Measurements from ENCODE around the gene GEMIN7. TPM values are rescaled to one million over a fixed set of nuclear protein-coding genes. Genes with fewer than 3 reads are reported as not detected.

The GEMIN7 gene
- total RNA-seq, 1 donor from 2014 or later, result 30.8 TPM

DNA sequence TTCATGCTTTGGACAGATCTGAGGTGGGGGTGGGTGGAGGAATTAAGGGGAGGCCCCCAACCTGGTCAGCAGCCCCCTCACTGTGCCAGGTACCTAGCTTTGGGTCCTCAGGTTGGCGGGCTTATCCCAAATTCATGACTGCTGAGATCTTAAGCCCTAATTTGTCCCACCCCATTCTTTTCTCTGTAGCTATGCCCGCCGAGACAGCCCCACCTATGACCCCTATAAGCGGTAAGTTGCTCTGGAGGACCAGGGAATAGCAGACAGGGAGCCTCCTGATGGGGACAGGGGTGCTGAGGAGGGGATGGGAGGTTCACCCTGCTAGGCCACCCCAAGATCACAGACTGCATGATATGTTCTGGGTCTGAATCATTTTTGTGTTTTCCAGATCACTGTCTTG lies 17.1 kb upstream of the GEMIN7 start:
- Mint-ChIP-seq H3K36me3 (ENCODE audit: low read depth, unreplicated experiment) (peaks cover 46% of the 10 kb centered on the region), H3K27me3 (ENCODE audit: unreplicated experiment) (peaks cover 4% of the 10 kb centered on the region), H3K4me1 (ENCODE audit: unreplicated experiment) (peaks cover 6% of the 10 kb centered on the region), H3K9me3 (ENCODE audit: unreplicated experiment) (no peaks in the 10 kb centered on the region), H3K4me3 (ENCODE audit: unreplicated experiment) (no peak overlapping the region), H3K27ac (ENCODE audit: unreplicated experiment) (no peak overlapping the region)
- DNase-seq (ENCODE audit: low spot score), result no peak
- no peak for TF ChIP-seq CTCF (IDR thresholded peaks at IDR 0.05; ENCODE audit: unreplicated experiment)

DNA sequence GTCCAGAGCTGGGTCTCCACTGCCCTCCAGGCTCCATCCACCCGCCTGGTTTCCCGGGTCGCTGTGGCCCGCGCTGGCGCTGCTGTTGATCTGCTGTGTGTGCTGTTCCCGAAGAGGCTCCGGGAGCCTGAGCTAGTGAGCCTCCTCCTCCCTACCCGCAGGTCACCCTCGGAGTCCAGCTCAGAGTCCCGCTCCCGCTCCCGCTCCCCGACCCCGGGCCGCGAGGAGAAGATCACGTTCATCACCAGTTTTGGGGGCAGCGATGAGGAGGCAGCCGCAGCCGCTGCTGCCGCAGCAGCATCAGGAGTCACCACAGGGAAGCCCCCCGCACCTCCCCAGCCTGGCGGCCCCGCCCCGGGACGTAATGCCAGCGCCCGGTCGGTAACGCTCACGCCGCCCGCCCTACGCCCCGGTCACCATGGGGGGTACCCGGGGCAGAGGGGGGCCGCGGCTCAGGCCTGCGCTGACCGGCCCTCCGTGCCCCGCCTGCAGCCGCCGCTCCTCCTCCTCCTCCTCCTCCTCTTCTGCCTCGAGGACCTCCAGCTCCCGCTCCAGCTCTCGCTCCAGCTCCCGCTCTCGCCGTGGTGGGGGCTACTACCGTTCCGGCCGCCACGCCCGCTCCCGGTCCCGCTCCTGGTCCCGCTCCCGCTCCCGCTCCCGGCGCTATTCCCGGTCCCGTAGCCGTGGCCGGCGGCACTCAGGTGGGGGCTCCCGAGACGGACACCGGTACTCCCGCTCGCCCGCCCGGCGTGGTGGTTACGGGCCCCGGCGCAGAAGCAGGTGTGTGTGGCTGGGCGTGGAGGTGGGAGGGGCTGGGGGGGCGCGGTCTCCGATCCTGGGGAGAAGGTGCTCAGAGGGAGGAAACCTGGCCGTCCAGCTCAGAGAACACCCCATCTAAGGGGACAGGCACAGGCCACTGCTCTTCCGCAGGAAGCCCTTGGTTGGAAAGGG lies 14.9 kb upstream of the GEMIN7 start:
- peaks cover 3% of the 10 kb centered on the region for H3K4me1 Mint-ChIP-seq (ENCODE audit: unreplicated experiment)
- no peak for TF ChIP-seq CTCF (IDR thresholded peaks at IDR 0.05; ENCODE audit: unreplicated experiment)
- H3K36me3 Mint-ChIP-seq (ENCODE audit: low read depth, unreplicated experiment), result peaks cover 34% of the 10 kb centered on the region
- peak overlapping the region; percentile 24 for H3K27ac Mint-ChIP-seq (ENCODE audit: unreplicated experiment)
- no peak for DNase-seq (ENCODE audit: low spot score)
- H3K27me3 Mint-ChIP-seq (ENCODE audit: unreplicated experiment), result peaks cover 4% of the 10 kb centered on the region
- no peaks in the 10 kb centered on the region for H3K9me3 Mint-ChIP-seq (ENCODE audit: unreplicated experiment)
- H3K4me3 Mint-ChIP-seq (ENCODE audit: unreplicated experiment), result no peak overlapping the region

DNA sequence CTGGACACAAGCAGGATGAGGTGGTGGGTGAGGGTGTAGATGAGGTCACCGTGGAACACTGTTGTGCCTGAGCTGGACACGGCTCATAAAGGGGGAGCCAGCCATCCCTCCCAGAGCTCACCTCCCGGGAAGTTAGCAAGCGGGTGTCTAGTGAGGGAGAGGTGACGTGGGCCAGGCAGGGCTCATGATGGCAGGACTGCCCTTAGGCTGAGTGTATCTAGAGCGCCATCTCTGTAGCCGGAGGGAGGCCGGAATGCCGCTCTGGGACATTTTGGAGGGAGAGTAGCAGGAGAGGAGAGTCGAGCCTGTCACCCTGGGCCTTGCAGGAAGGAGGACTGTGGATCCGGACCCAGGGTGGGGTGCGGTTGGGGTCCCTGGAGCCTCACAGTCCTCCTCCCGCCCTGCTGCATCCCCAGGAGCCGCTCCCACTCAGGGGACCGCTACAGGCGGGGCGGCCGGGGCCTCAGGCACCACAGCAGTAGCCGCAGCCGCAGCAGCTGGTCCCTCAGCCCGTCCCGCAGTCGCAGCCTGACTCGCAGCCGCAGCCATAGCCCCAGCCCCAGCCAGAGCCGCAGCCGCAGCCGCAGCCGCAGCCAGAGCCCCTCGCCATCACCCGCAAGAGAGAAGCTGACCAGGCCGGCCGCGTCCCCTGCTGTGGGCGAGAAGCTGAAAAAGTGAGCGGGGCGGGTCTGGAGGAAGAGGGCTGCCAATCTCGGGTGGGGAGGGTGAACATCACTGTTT lies 12.0 kb upstream of the GEMIN7 start:
- peaks cover 31% of the 10 kb centered on the region for H3K36me3 Mint-ChIP-seq (ENCODE audit: low read depth, unreplicated experiment)
- peak overlapping the region; percentile 47 for H3K4me3 Mint-ChIP-seq (ENCODE audit: unreplicated experiment)
- no peak for TF ChIP-seq CTCF (IDR thresholded peaks at IDR 0.05; ENCODE audit: unreplicated experiment)
- H3K9me3 Mint-ChIP-seq (ENCODE audit: unreplicated experiment), result no peaks in the 10 kb centered on the region
- no peak overlapping the region for H3K27ac Mint-ChIP-seq (ENCODE audit: unreplicated experiment)
- H3K27me3 Mint-ChIP-seq (ENCODE audit: unreplicated experiment), result peaks cover 2% of the 10 kb centered on the region
- DNase-seq (ENCODE audit: low spot score), result no peak
- H3K4me1 Mint-ChIP-seq (ENCODE audit: unreplicated experiment), result no peaks in the 10 kb centered on the region

DNA sequence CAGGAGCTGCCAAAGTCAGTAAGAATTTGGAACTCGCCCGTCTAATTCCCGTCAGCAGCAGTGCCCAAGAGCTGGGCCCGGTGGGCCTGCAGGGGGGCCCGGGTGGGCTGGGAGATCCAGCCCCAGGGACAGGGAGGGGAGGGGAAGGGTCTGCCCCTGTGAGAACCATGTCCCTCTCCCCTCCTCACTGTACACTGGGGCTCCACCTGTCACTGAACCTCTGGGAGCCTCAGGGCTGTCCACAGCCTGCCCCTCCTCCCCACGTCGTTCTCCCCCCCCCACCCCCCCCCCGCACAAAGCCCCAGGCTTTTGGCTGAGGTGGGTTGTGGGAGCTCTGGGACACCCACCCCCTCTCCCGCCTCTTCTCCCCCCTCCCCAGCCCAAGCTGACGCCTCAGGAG lies 11.0 kb upstream of the GEMIN7 start:
- Mint-ChIP-seq H3K27me3 (ENCODE audit: unreplicated experiment) (peaks cover 2% of the 10 kb centered on the region), H3K27ac (ENCODE audit: unreplicated experiment) (no peak overlapping the region), H3K9me3 (ENCODE audit: unreplicated experiment) (no peaks in the 10 kb centered on the region), H3K4me3 (ENCODE audit: unreplicated experiment) (no peak overlapping the region), H3K4me1 (ENCODE audit: unreplicated experiment) (no peaks in the 10 kb centered on the region), H3K36me3 (ENCODE audit: low read depth, unreplicated experiment) (peaks cover 26% of the 10 kb centered on the region)
- no peak for TF ChIP-seq CTCF (IDR thresholded peaks at IDR 0.05; ENCODE audit: unreplicated experiment)
- DNase-seq (ENCODE audit: low spot score), result no peak
